RPMI7951 (cell line): Measurements from ENCODE around the gene CSDE1. TPM values are rescaled to one million over a fixed set of nuclear protein-coding genes. Genes with fewer than 3 reads are reported as not detected.

ENCODE experiments used
- total RNA-seq: library from RNA; depleted of rRNA; stranded (reverse); fragments of >200 nt; shearing (Covaris generic); gene quantifications from 2 replicates; pipeline ENCODE4 v1.2.3, GENCODE V29; 2014; rRNA removed

CSDE1 gene
- total RNA-seq, 1 experiment from 2014 or later, result 465 TPM

Other genes starting within 250 kb of the CSDE1 start
- 16.1 and 22.3 TPM in 2 replicates for gene TRIM33, start 246.8 kb downstream of the CSDE1 start, total RNA-seq
- gene BCAS2, start 176.4 kb downstream of the CSDE1 start, total RNA-seq, result 81.0 and 82.3 TPM in 2 replicates
- gene DENND2C, start 87.9 kb downstream of the CSDE1 start, total RNA-seq, result 0.29 and 0.36 TPM in 2 replicates
- not detected in 2 replicates for gene AMPD1, start 62.4 kb downstream of the CSDE1 start, total RNA-seq
- gene NRAS, start 41.2 kb downstream of the CSDE1 start, total RNA-seq, result 123 and 140 TPM in 2 replicates
- gene SIKE1, start 22.7 kb upstream of the CSDE1 start, total RNA-seq, result 61.9 and 80.6 TPM in 2 replicates
- gene SYCP1, start 96.9 kb upstream of the CSDE1 start, total RNA-seq, result not detected in 2 replicates